ENCODE data around the gene ZNF445.

The ZNF445 gene

GRCh38 chr3:44396200-44397171 is 81.0 kb downstream of the ZNF445 start:
- DNase-seq, result no peak

- DNase-seq, result no peak
Observed at GRCh38 chr3:44395714-44396113, 81.8 kb downstream of the ZNF445 start.

- DNase-seq, result no peak
Observed at GRCh38 chr3:44392489-44392888, 85.0 kb downstream of the ZNF445 start.

GRCh38 chr3:44387404-44387803 is 90.1 kb downstream of the ZNF445 start:
- no peak for DNase-seq

Data from NCI-H2227 treated with DMSO at 0.1 percent for 48 hours (cell line).